Peyer's patch (tissue), 4 donors: ENCODE results near the gene PMM1. TPM values are rescaled to one million over a fixed set of nuclear protein-coding genes. Genes with fewer than 3 reads are reported as not detected.

ENCODE experiments used
- DNase-seq, 3 donors: peaks; one replicate each; pipeline ENCODE4 v3.0.0-alpha.2; 2017 to 2019
- H3K27ac ChIP-seq, 4 donors: fragments of 200-600 bp; sonication (generic); one replicate each; pipeline ENCODE4 v1.5.1; 2016 to 2019
- H3K27me3 ChIP-seq, 2 donors: fragments of 200-600 bp; sonication (generic); one replicate each; pipeline ENCODE4 v1.5.1; 2019
- H3K36me3 ChIP-seq, 3 donors: fragments of 200-600 bp; sonication (generic); one replicate each; pipeline ENCODE4 v1.5.1; 2016 to 2019
- H3K4me1 ChIP-seq, 4 donors: fragments of 200-600 bp; sonication (generic); one replicate each; pipeline ENCODE4 v1.5.1; 2016 to 2019
- H3K4me3 ChIP-seq, 4 donors: fragments of 200-600 bp; sonication (generic); 1 replicate in 3 of 4; 2 replicates in 1 of 4; pipeline ENCODE4 v1.5.1; 2016 to 2019; ENCODE audit warnings: mild to moderate bottlenecking in 1 of 4
- H3K9me3 ChIP-seq, 4 donors: fragments of 200-600 bp; sonication (generic); one replicate each; pipeline ENCODE4 v1.5.1; 2016 to 2019; ENCODE audit warnings: mild to moderate bottlenecking in 1 of 4
- POLR2A ChIP-seq, 2 donors: fragments of 450-650 bp; IDR thresholded peaks; one replicate each; pipeline ENCODE4 v1.5.1; 2017; ENCODE audit warnings: antibody characterized with exemption in 2 of 2, mild to moderate bottlenecking in 2 of 2, moderate library complexity in 2 of 2
- total RNA-seq, 4 donors: library from RNA; depleted of rRNA; stranded (reverse); fragments of >200 nt; gene quantifications; one replicate each; pipeline ENCODE4 v1.1.0, GENCODE V29; 2016
- TF ChIP-seq, protein P1 (sequence below), 6 experiments: fragments of 450-650 bp in 4 of 6; fragments of 200-600 bp in 2 of 6; sonication (generic) in 1 of 6; IDR thresholded peaks; one replicate each; pipeline ENCODE4 v1.5.1; 2017 to 2019; ENCODE audit warnings: antibody characterized with exemption in 6 of 6, mild to moderate bottlenecking in 3 of 6, moderate library complexity in 1 of 6

Gene PMM1
- total RNA-seq, 4 donors from 2014 or later, result 63.5 to 139 (median 101) TPM

DNA sequence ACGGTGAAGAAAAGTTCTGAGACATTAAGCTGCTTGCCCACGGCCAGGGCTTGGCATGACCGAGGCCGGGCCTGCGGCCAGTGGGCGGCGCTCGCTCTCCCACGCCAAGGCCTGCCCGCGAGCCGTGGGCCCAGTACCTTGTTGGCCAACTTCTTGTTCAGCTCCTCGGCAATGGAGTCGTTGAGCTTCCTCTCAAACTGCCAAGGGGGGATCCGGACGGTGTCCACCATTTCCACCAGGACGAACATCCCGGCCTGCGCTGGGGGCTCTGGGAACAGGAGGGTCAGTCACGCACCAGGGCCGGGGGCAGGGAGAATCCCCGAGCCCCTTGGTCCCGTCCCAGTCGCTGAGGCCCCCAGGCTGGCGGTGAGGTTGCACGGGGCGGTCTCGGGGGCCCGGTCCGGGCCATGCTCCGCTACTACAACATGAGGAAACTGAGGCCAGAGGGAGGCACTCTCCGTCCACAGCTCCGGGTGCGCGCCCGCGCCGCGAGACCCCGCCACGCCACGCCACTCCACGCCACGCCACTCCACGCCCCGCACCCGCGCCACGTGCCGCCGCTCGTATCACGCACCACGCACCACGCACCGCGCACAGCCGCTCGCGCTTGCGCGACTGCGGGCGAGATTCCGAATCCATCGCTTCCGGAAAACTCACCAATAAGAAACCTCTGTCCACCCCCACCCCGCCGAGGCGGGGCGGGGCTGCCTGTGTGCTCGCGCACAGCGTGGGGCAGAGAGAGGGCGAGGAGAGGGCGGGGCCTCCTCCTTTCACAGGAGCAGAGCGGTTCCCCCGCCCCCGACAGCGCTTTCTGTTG lies 45.6 kb downstream of the PMM1 start, which contains the start of gene POLR3H:
Gene POLR3H (minus strand): TSS at position 617 of the 817 bp plus-strand sequence. CDS start 369 bp downstream, at position 248.
- Histone ChIP-seq H3K36me3 (no peaks in the 10 kb centered on the region), H3K27me3 (no peaks in the 10 kb centered on the region), H3K27ac (peak within 1 kb of the TSS; percentile 64 to 88 (median 82)), H3K4me3 (peak within 1 kb of the TSS; percentile 65 to 97 (median 84)), H3K9me3 (no peaks in the 10 kb centered on the region), H3K4me1 (peaks cover 0 to 34% (median 13%) of the 10 kb centered on the region in 4 donors)
- DNase-seq, result peak; percentile 97 to 99 (median 99)
- TF ChIP-seq POLR2A (IDR thresholded peaks at IDR 0.05), result peak in 1 of 2 donors; percentile 54
- TF ChIP-seq, protein P1, sequence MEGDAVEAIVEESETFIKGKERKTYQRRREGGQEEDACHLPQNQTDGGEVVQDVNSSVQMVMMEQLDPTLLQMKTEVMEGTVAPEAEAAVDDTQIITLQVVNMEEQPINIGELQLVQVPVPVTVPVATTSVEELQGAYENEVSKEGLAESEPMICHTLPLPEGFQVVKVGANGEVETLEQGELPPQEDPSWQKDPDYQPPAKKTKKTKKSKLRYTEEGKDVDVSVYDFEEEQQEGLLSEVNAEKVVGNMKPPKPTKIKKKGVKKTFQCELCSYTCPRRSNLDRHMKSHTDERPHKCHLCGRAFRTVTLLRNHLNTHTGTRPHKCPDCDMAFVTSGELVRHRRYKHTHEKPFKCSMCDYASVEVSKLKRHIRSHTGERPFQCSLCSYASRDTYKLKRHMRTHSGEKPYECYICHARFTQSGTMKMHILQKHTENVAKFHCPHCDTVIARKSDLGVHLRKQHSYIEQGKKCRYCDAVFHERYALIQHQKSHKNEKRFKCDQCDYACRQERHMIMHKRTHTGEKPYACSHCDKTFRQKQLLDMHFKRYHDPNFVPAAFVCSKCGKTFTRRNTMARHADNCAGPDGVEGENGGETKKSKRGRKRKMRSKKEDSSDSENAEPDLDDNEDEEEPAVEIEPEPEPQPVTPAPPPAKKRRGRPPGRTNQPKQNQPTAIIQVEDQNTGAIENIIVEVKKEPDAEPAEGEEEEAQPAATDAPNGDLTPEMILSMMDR (IDR thresholded peaks at IDR 0.05), result peak; percentile 44 to 69 (median 57)

DNA sequence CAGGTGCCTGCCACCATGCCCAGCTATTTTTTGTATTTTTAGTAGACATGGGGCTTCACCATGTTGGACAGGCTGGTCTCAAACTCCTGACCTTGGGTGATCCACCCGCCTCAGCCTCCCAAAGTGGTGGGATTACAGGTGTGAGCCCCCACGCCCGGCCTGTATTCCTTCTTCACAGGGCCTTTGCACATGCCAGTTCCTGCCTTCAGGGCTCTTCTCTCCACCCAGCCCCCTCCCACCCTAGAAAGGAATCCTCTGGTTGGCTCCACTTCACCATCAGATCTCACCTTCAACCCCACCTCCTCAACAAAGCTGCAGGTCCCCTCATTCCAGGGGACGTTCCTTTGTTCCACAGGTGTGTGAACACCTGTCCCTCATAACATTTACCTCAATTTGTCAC lies 47.4 kb downstream of the PMM1 start:
- Histone ChIP-seq H3K9me3 (no peaks in the 10 kb centered on the region), H3K27ac (no peak overlapping the region), H3K36me3 (no peaks in the 10 kb centered on the region), H3K4me3 (no peak overlapping the region), H3K4me1 (peaks cover 0 to 35% (median 13%) of the 10 kb centered on the region in 4 donors), H3K27me3 (no peaks in the 10 kb centered on the region)
- no peak for DNase-seq
- no peak for TF ChIP-seq POLR2A (IDR thresholded peaks at IDR 0.05)
- TF ChIP-seq, protein P1 (IDR thresholded peaks at IDR 0.05), result no peak

DNA sequence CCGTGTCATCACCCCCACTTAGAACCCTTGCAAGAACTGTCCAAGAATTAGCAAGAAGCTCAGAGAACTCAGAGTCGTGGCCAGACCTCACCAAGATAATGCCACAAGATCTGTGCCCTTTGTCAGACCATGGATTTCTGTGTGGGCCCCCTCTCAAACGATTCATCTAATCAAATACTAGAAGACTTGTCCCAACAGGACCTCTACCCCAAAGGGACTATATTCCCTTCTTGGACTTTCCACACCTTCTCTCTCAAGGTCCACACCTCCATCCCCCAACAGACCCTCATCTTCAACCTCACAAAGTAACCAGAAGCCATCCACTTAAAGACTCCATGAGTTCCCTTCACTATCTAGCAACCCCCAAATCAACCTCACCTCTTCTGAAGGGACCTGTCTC lies 48.2 kb downstream of the PMM1 start:
- Histone ChIP-seq H3K4me3 (no peak overlapping the region), H3K27me3 (no peaks in the 10 kb centered on the region), H3K4me1 (peaks cover 0 to 35% (median 13%) of the 10 kb centered on the region in 4 donors), H3K27ac (no peak overlapping the region), H3K36me3 (no peaks in the 10 kb centered on the region), H3K9me3 (no peaks in the 10 kb centered on the region)
- TF ChIP-seq, protein P1 (IDR thresholded peaks at IDR 0.05), result no peak
- TF ChIP-seq POLR2A (IDR thresholded peaks at IDR 0.05), result no peak
- no peak for DNase-seq

DNA sequence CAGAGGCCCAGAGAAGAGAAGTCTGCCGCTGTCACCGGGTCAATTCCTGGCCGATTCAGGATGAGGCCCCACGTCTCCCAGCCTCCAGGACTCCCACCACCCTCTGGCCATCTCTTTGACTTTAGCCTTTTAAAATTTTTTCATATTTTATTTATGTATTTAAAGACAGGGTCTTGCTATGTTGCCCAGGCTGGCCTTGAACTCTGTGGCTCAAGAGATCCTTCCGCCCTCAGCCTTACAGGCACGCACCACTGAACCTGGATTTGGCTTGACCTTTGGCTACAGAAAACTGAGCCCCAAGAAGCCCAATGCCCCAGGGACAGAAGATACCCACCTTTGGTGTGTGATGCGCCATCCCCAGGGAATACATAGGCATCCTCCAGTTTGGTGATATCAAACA lies 49.3 kb downstream of the PMM1 start:
- TF ChIP-seq, protein P1 (IDR thresholded peaks at IDR 0.05), result no peak
- TF ChIP-seq POLR2A (IDR thresholded peaks at IDR 0.05), result no peak
- no peaks in the 10 kb centered on the region for H3K9me3 ChIP-seq
- no peaks in the 10 kb centered on the region for H3K36me3 ChIP-seq
- H3K27ac ChIP-seq, result no peak overlapping the region
- peaks cover 0 to 35% (median 13%) of the 10 kb centered on the region in 4 donors for H3K4me1 ChIP-seq
- H3K4me3 ChIP-seq, result no peak overlapping the region
- H3K27me3 ChIP-seq, result no peaks in the 10 kb centered on the region
- no peak for DNase-seq

DNA sequence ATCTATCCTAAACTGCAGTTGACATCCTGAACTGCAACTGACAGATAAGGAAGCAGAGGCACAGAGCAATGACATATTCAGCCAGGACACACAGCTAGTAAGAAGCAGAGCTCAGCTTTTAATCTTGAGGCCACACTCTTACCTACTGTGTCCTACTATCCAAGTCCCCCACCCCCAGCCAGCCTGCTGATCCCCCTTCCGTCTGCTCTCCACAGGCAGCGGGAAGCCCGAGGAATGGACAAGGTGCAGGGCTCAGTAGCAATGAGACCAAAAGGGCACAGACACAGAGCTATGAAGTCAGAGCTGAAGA lies 49.7 kb downstream of the PMM1 start:
- no peak overlapping the region for H3K4me3 ChIP-seq
- no peak for DNase-seq
- no peak overlapping the region for H3K27ac ChIP-seq
- no peaks in the 10 kb centered on the region for H3K9me3 ChIP-seq
- peaks cover 0 to 31% (median 12%) of the 10 kb centered on the region in 4 donors for H3K4me1 ChIP-seq
- no peaks in the 10 kb centered on the region for H3K27me3 ChIP-seq
- H3K36me3 ChIP-seq, result no peaks in the 10 kb centered on the region
- TF ChIP-seq, protein P1 (IDR thresholded peaks at IDR 0.05), result no peak
- no peak for TF ChIP-seq POLR2A (IDR thresholded peaks at IDR 0.05)
